OCI-LY7 (cell line): ENCODE data around the gene RNU6-9. TPM values are rescaled to one million over a fixed set of nuclear protein-coding genes. Genes with fewer than 3 reads are reported as not detected.
A peak's percentile ranks its signal among the peaks of the same experiment; 100 is the strongest.
"Not testable (repeated sequence)": the region's sequence is repeated elsewhere in the genome, so short reads cannot be mapped to it uniquely, and the experiment has no call there.

ENCODE experiments used
- BruUV-seq: library from RNA; stranded (reverse); fragments of 400-500 nt; replicated peaks from 2 replicates; lab custom pipeline; 2021; lab: Mats Ljungman, UMichigan
- CTCF ChIA-PET: fragments of 300-600 bp; sonication (Branson Sonifier 250); formaldehyde crosslinking; loops from one replicate; lab custom pipeline; 2022; ENCODE audit warnings: antibody characterized with exemption; ENCODE audit not compliant: unreplicated experiment; lab: Charles Lee
- POLR2A ChIA-PET: fragments of 300-600 bp; sonication (Branson Sonifier 250); formaldehyde crosslinking; loops from one replicate; lab custom pipeline; 2022; ENCODE audit warnings: antibody characterized with exemption; lab: Charles Lee
- DNase-seq: peaks from one replicate; pipeline ENCODE4 v3.0.0-alpha.2; 2015; ENCODE audit warnings: low spot score
- H2AFZ ChIP-seq: fragments of 200-600 bp; sonication (generic), shearing (Covaris generic); 2 replicates; pipeline ENCODE4 v1.6.1; 2014; ENCODE audit warnings: mild to moderate bottlenecking, antibody characterized with exemption, low read length, moderate library complexity
- H3K27ac ChIP-seq: fragments of 200-600 bp; sonication (generic); 2 replicates; pipeline ENCODE4 v1.5.1; 2014; ENCODE audit warnings: mixed run types, low read depth, mild to moderate bottlenecking, moderate library complexity, low read length, inconsistent platforms; ENCODE audit not compliant: poor library complexity, severe bottlenecking
- H3K36me3 ChIP-seq: fragments of 200-600 bp; sonication (generic); 2 replicates; pipeline ENCODE4 v1.6.1; 2014; ENCODE audit warnings: mild to moderate bottlenecking, antibody characterized with exemption, low read length, moderate library complexity, mixed read lengths; ENCODE audit not compliant: insufficient read depth
- H3K4me1 ChIP-seq: fragments of 200-600 bp; sonication (generic); 2 replicates; pipeline ENCODE4 v1.5.1; 2014; ENCODE audit warnings: mild to moderate bottlenecking, low read length; ENCODE audit not compliant: insufficient read depth, poor library complexity, severe bottlenecking
- H3K4me2 ChIP-seq: fragments of 200-600 bp; sonication (generic); 2 replicates; pipeline ENCODE4 v1.6.1; 2014; ENCODE audit warnings: mild to moderate bottlenecking, low read length
- H3K4me3 ChIP-seq: fragments of 200-600 bp; sonication (generic); 2 replicates; pipeline ENCODE4 v1.5.1; 2014; ENCODE audit warnings: mild to moderate bottlenecking, low read depth, low read length; ENCODE audit not compliant: poor library complexity, severe bottlenecking
- H3K79me2 ChIP-seq: fragments of 200-600 bp; sonication (generic); 2 replicates; pipeline ENCODE4 v1.6.1; 2016; ENCODE audit warnings: low read depth, mild to moderate bottlenecking, low read length, moderate library complexity, mixed read lengths; ENCODE audit not compliant: insufficient read depth
- H3K9me2 ChIP-seq: fragments of 200-600 bp; sonication (generic); 2 replicates; pipeline ENCODE4 v1.6.1; 2016; ENCODE audit warnings: mild to moderate bottlenecking, low read length, mixed read lengths; ENCODE audit not compliant: insufficient read depth
- H3K9me3 ChIP-seq: fragments of 200-600 bp; sonication (generic); 2 replicates; pipeline ENCODE4 v1.6.1; 2014; ENCODE audit warnings: mild to moderate bottlenecking, mixed run types, low read length, mixed read lengths
- H4K20me1 ChIP-seq: fragments of 200-600 bp; sonication (generic); 2 replicates; pipeline ENCODE4 v1.6.1; 2014; ENCODE audit warnings: mild to moderate bottlenecking, antibody characterized with exemption, low read length, moderate library complexity, mixed read lengths; ENCODE audit not compliant: insufficient read depth
- CTCF ChIP-seq: fragments of 200-600 bp; sonication (generic); conservative IDR thresholded peaks from 2 replicates; pipeline ENCODE4 v1.5.1; 2014; ENCODE audit warnings: mild to moderate bottlenecking, antibody characterized with exemption, low read length, moderate library complexity, mixed read lengths
- EZH2phosphoT487 ChIP-seq: fragments of 200-600 bp; sonication (generic); IDR thresholded peaks from 2 replicates; pipeline ENCODE4 v1.6.1; 2018; ENCODE audit warnings: low read depth, borderline replicate concordance, mild to moderate bottlenecking, mixed run types, antibody characterized with exemption, low read length, moderate library complexity, mixed read lengths
- intact Hi-C: fragments of 100-400 bp; cut with micrococcal nuclease; formaldehyde crosslinking; loops from one replicate; pipeline ENCODE4 v1.10.0; 2022; ENCODE audit not compliant: unreplicated experiment
- total RNA-seq, 2 experiments: library from RNA; depleted of rRNA in 1 of 2; stranded (reverse); fragments of >200 nt in 1 of 2; shearing (Covaris generic) in 1 of 2; gene quantifications; 2 replicates each; pipeline ENCODE4 v1.2.3, GENCODE V29; 2014 to 2022

RNU6-9 gene
- total RNA-seq, 2 experiments from 2014 or later: not detected

- H3K36me3 ChIP-seq: peaks cover 18% of the 10 kb centered on the region; the same call in 1 of the 2 replicates
- H3K79me2 ChIP-seq, DNase-seq, H4K20me1 ChIP-seq, H3K4me1 ChIP-seq, POLR2A ChIA-PET, BruUV-seq, H3K9me3 ChIP-seq, H3K9me2 ChIP-seq, CTCF ChIA-PET, H2AFZ ChIP-seq: not testable (repeated sequence)
- H3K27ac ChIP-seq: peak overlapping the region; percentile 38
- peak overlapping the region; percentile 62 for H3K4me2 ChIP-seq
- H3K4me3 ChIP-seq: peak overlapping the region; percentile 91
- intact Hi-C loops: loop anchor here (2.0 kb wide), 2 partner anchors 15 to 19 kb away; no protein-coding TSS in a partner anchor
These were observed 1.7 kb upstream of the RNU6-9 start for GRCh38 chr19:891421-892200.

GRCh38 chr19:892243-892893 is 916 bp upstream of the RNU6-9 start:
- H3K9me2 ChIP-seq: no peaks in the 10 kb centered on the region
- no peaks in the 10 kb centered on the region for H3K9me3 ChIP-seq
- ChIA-PET POLR2A (interaction anchor here (1.1 to 1.5 kb wide), 2 partner anchors 10 to 15 kb away, joined by 3 read pairs; no protein-coding TSS in a partner anchor), CTCF (no interaction called here)
- H3K4me1 ChIP-seq: peaks cover 5% of the 10 kb centered on the region
- no peaks in the 10 kb centered on the region for H4K20me1 ChIP-seq
- peak overlapping the region; percentile 91 for H3K4me3 ChIP-seq
- peak overlapping the region; percentile 62 for H3K4me2 ChIP-seq
- H3K79me2 ChIP-seq: 0 out of 2 replicates have a peak, but pooled peaks cover 5% of the 10 kb centered on the region
- intact Hi-C loops: loop anchor here (2.0 kb wide), 2 partner anchors 14 to 20 kb away; no protein-coding TSS in a partner anchor
- H3K36me3 ChIP-seq: peaks cover 11% of the 10 kb centered on the region; the same call in 1 of the 2 replicates
- peak; percentile 36 for DNase-seq
- no peak overlapping the region for H2AFZ ChIP-seq
- TF ChIP-seq CTCF: no peak
- no peak for TF ChIP-seq EZH2phosphoT487
- no TSS peak for BruUV-seq
- peak overlapping the region; percentile 38 for H3K27ac ChIP-seq

- Histone ChIP-seq H3K4me1 (peaks cover 27% of the 10 kb centered on the region), H4K20me1 (no peaks in the 10 kb centered on the region), H3K36me3 (peaks cover 13% of the 10 kb centered on the region; the same call in 1 of the 2 replicates), H3K27ac (no peak overlapping the region), H3K9me3 (no peaks in the 10 kb centered on the region), H2AFZ (no peak overlapping the region), H3K9me2 (no peaks in the 10 kb centered on the region), H3K79me2 (0 out of 2 replicates have a peak, but pooled peaks cover 5% of the 10 kb centered on the region), H3K4me3 (no peak overlapping the region), H3K4me2 (no peak overlapping the region)
- intact Hi-C loops: no loop called here
- DNase-seq: no peak
- BruUV-seq: no TSS peak
- CTCF ChIA-PET: no interaction called here
- POLR2A ChIA-PET: no interaction called here
- no peak for TF ChIP-seq EZH2phosphoT487
These were observed 3.1 kb downstream of the RNU6-9 start for GRCh38 chr19:896434-896833.
